ENCODE results near the gene SLC44A1. TPM values are rescaled to one million over a fixed set of nuclear protein-coding genes. Genes with fewer than 3 reads are reported as not detected.

SLC44A1 gene
- total and polyA plus RNA-seq, 2 of the 13 experiments (the other 11 are each of a cell fraction or from before 2014, with no cell fraction given) = 21.4 to 40.8 TPM

DNA sequence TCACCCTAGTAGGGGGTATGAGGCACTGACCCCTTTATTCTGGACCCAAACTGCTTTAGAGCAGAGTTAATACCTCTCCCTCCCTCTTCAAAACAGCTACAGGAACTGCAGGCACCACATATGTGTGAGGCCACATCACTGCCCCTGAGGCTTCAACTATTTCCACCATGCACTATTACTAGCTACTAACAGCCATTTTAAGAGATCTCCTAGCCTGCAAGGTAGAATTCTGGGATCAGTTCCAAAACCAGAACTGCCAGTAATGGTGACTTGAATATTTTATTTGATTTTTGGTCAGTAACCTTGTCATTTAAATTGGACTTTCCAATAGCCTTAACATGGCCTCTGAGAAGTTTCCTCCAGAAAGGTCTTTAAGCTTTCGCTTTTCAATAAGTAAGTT, 148.1 kb downstream of the SLC44A1 start:
- FAIRE-seq = no peak
- DNase-seq (ENCODE audit: low spot score) = no peak
- in situ Hi-C loops (cut with HindIII; ENCODE audit: extremely low pct_ligation_motif_present, low pct_unique_long_range_greater_than_20kb) = no loop called here
- Histone ChIP-seq H3K4me2 (ENCODE audit: low read depth, low read length) (no peak overlapping the region), H3K27ac (ENCODE audit: extremely low read length, insufficient read depth, low read length) (no peak overlapping the region), H3K36me3 (replicated peaks in 1 of 2; ENCODE audit: control insufficient read depth in 1 of 2, insufficient read depth in 2 of 2, low read length in 2 of 2) (no peaks in the 10 kb centered on the region), H3K4me3 (replicated peaks in 1 of 3; ENCODE audit: insufficient read depth in 1 of 3, low read depth in 2 of 3, low read length in 3 of 3) (no peak overlapping the region), H3K9ac (ENCODE audit: insufficient read depth, low read depth, low read length) (no peak overlapping the region), H3K79me2 (ENCODE audit: insufficient read depth, low read length) (no peaks in the 10 kb centered on the region), H3K4me1 (ENCODE audit: insufficient read depth, low read length) (no peaks in the 10 kb centered on the region), H3K27me3 (ENCODE audit: control insufficient read depth in 1 of 2, insufficient read depth in 2 of 2, low read length in 2 of 2) (no peaks in the 10 kb centered on the region), H3K9me3 (ENCODE audit: low read length) (no peaks in the 10 kb centered on the region), H4K20me1 (ENCODE audit: insufficient read depth, low read length) (no peaks in the 10 kb centered on the region), H2AFZ (ENCODE audit: low read length) (no peak overlapping the region)
- POLR2A ChIA-PET = no interaction called here
- WGBS (ENCODE audit: low lambda C conversion rate) = 97% methylated on average over 1 of the region's 1 CpG
- ATAC-seq = no peak
- BruUV-seq (replicated peaks) = no TSS peak
- TF ChIP-seq NCOA1 (CRISPR knock-in tag; IDR thresholded peaks at IDR 0.05) = no peak
- no peak for TF ChIP-seq FOXK2 (IDR thresholded peaks at IDR 0.05)
- TF ChIP-seq RARA (CRISPR knock-in tag; IDR thresholded peaks at IDR 0.05) = no peak
- no peak for TF ChIP-seq NFE2L1 (CRISPR knock-in tag; IDR thresholded peaks at IDR 0.05; ENCODE audit: borderline replicate concordance)
- TF ChIP-seq ZNF549 (CRISPR knock-in tag; IDR thresholded peaks at IDR 0.05) = no peak
- TF ChIP-seq SETDB1 (CRISPR knock-in tag; IDR thresholded peaks at IDR 0.05; ENCODE audit: borderline replicate concordance) = no peak
- TF ChIP-seq, protein P1, sequence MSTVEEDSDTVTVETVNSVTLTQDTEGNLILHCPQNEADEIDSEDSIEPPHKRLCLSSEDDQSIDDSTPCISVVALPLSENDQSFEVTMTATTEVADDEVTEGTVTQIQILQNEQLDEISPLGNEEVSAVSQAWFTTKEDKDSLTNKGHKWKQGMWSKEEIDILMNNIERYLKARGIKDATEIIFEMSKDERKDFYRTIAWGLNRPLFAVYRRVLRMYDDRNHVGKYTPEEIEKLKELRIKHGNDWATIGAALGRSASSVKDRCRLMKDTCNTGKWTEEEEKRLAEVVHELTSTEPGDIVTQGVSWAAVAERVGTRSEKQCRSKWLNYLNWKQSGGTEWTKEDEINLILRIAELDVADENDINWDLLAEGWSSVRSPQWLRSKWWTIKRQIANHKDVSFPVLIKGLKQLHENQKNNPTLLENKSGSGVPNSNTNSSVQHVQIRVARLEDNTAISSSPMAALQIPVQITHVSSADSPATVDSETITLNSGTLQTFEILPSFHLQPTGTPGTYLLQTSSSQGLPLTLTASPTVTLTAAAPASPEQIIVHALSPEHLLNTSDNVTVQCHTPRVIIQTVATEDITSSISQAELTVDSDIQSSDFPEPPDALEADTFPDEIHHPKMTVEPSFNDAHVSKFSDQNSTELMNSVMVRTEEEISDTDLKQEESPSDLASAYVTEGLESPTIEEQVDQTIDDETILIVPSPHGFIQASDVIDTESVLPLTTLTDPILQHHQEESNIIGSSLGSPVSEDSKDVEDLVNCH (CRISPR knock-in tag; IDR thresholded peaks at IDR 0.05) = no peak
- no peak for TF ChIP-seq HMGXB3 (CRISPR knock-in tag; IDR thresholded peaks at IDR 0.05; ENCODE audit: borderline replicate concordance)
- TF ChIP-seq LCORL (IDR thresholded peaks at IDR 0.05) = no peak
- TF ChIP-seq LCORL (CRISPR knock-in tag; IDR thresholded peaks at IDR 0.05) = no peak
- TF ChIP-seq AKAP8 (CRISPR knock-in tag; IDR thresholded peaks at IDR 0.05) = no peak
- no peak for TF ChIP-seq TAF1 (CRISPR knock-in tag; IDR thresholded peaks at IDR 0.05)
- no peak for TF ChIP-seq CREB1 (IDR thresholded peaks at IDR 0.05)
- no peak for TF ChIP-seq CREB1 (CRISPR knock-in tag; IDR thresholded peaks at IDR 0.05)
- no peak for TF ChIP-seq CEBPG (CRISPR knock-in tag; IDR thresholded peaks at IDR 0.05)
- no peak for TF ChIP-seq KLF6 (CRISPR knock-in tag; IDR thresholded peaks at IDR 0.05)
- TF ChIP-seq ZNF558 (CRISPR knock-in tag; IDR thresholded peaks at IDR 0.05; ENCODE audit: borderline replicate concordance) = no peak
- TF ChIP-seq, protein P2, sequence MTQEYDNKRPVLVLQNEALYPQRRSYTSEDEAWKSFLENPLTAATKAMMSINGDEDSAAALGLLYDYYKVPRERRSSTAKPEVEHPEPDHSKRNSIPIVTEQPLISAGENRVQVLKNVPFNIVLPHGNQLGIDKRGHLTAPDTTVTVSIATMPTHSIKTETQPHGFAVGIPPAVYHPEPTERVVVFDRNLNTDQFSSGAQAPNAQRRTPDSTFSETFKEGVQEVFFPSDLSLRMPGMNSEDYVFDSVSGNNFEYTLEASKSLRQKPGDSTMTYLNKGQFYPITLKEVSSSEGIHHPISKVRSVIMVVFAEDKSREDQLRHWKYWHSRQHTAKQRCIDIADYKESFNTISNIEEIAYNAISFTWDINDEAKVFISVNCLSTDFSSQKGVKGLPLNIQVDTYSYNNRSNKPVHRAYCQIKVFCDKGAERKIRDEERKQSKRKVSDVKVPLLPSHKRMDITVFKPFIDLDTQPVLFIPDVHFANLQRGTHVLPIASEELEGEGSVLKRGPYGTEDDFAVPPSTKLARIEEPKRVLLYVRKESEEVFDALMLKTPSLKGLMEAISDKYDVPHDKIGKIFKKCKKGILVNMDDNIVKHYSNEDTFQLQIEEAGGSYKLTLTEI (CRISPR knock-in tag; conservative IDR thresholded peaks at IDR 0.05) = no peak
- no peak for TF ChIP-seq CREBL2 (CRISPR knock-in tag; IDR thresholded peaks at IDR 0.05; ENCODE audit: borderline replicate concordance)
- intact Hi-C loops (cut with micrococcal nuclease; ENCODE audit: unreplicated experiment) = no loop called here
- CTCF ChIA-PET (ENCODE audit: low intra/inter-chr PET ratio, low total read pairs) = no interaction called here
